HG03457 (cell line): ENCODE measurements around the gene SLC17A8.
"Not testable (repeated sequence)": the region's sequence is repeated elsewhere in the genome, so short reads cannot be mapped to it uniquely, and the experiment has no call there.

Experiments
- ATAC-seq: cut with Tn5 transposase; IDR thresholded peaks from one replicate; pipeline ENCODE4 v1.9.1; 2021; ENCODE audit warnings: moderate number of reproducible peaks; ENCODE audit not compliant: unreplicated experiment

Gene SLC17A8

GRCh38 chr12:100422646-100423045 is 65.8 kb downstream of the SLC17A8 start:
- ATAC-seq: no peak

GRCh38 chr12:100426145-100426544 is 69.3 kb downstream of the SLC17A8 start:
- no peak for ATAC-seq

GRCh38 chr12:100427078-100427477 is 70.2 kb downstream of the SLC17A8 start:
- no peak for ATAC-seq

- not testable (repeated sequence) for ATAC-seq
Measured at GRCh38 chr12:100430251-100430650, 73.4 kb downstream of the SLC17A8 start.

- ATAC-seq: no peak
Measured at GRCh38 chr12:100433701-100434100, 76.8 kb downstream of the SLC17A8 start.

GRCh38 chr12:100434177-100434576 is 77.3 kb downstream of the SLC17A8 start:
- no peak for ATAC-seq

GRCh38 chr12:100435957-100436356 is 79.1 kb downstream of the SLC17A8 start:
- ATAC-seq: no peak

GRCh38 chr12:100437038-100437841 is 80.4 kb downstream of the SLC17A8 start:
- ATAC-seq: no peak

GRCh38 chr12:100439797-100440196 is 82.9 kb downstream of the SLC17A8 start:
- ATAC-seq: no peak

GRCh38 chr12:100442403-100442802 is 85.5 kb downstream of the SLC17A8 start:
- no peak for ATAC-seq

GRCh38 chr12:100443434-100443833 is 86.6 kb downstream of the SLC17A8 start:
- no peak for ATAC-seq

GRCh38 chr12:100445081-100445481 is 88.2 kb downstream of the SLC17A8 start:
- ATAC-seq: no peak

- ATAC-seq: no peak
Measured at GRCh38 chr12:100447381-100447780, 90.5 kb downstream of the SLC17A8 start.

- no peak for ATAC-seq
Measured at GRCh38 chr12:100448656-100449055, 91.8 kb downstream of the SLC17A8 start.

- no peak for ATAC-seq
Measured at GRCh38 chr12:100450735-100451134, 93.9 kb downstream of the SLC17A8 start.

- no peak for ATAC-seq
Measured at GRCh38 chr12:100453951-100454350, 97.1 kb downstream of the SLC17A8 start.

- no peak for ATAC-seq
Measured at GRCh38 chr12:100455896-100456295, 99.0 kb downstream of the SLC17A8 start.

GRCh38 chr12:100458191-100458590 is 101.3 kb downstream of the SLC17A8 start:
- ATAC-seq: no peak

- ATAC-seq: no peak
Measured at GRCh38 chr12:100460702-100461101, 103.8 kb downstream of the SLC17A8 start.

GRCh38 chr12:100461330-100461973 is 104.6 kb downstream of the SLC17A8 start:
- ATAC-seq: no peak

- ATAC-seq: no peak
Measured at GRCh38 chr12:100463661-100464060, 106.8 kb downstream of the SLC17A8 start.

GRCh38 chr12:100464529-100464928 is 107.7 kb downstream of the SLC17A8 start:
- ATAC-seq: no peak
